HG02870 (cell line): ENCODE results near the gene TDRD10.
"Not testable (repeated sequence)": the region's sequence is repeated elsewhere in the genome, so short reads cannot be mapped to it uniquely, and the experiment has no call there.

Source experiments
- ATAC-seq: cut with Tn5 transposase; IDR thresholded peaks from one replicate; pipeline ENCODE4 v1.9.1; 2021; ENCODE audit warnings: mild to moderate bottlenecking, moderate library complexity; ENCODE audit not compliant: unreplicated experiment

TDRD10 gene

DNA sequence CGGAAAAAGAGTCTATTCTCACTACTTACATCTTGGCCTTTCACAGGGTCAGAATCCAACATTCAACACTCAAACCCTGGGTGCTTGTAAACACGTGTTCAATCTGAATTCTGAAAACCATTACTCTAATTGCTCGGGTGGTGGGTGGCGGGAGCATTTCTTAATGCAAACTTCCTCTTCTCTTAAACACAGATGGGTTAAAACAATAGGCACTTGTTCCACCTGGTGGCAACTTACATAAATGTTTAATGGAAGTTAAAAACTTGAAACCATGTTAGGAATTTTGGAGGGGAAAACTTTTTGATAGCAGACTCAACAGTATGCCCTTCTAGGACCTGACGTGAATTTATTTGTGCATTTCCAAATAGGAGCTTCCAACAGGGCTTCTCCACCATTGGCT, 23.4 kb upstream of the TDRD10 start:
- ATAC-seq, result no peak

DNA sequence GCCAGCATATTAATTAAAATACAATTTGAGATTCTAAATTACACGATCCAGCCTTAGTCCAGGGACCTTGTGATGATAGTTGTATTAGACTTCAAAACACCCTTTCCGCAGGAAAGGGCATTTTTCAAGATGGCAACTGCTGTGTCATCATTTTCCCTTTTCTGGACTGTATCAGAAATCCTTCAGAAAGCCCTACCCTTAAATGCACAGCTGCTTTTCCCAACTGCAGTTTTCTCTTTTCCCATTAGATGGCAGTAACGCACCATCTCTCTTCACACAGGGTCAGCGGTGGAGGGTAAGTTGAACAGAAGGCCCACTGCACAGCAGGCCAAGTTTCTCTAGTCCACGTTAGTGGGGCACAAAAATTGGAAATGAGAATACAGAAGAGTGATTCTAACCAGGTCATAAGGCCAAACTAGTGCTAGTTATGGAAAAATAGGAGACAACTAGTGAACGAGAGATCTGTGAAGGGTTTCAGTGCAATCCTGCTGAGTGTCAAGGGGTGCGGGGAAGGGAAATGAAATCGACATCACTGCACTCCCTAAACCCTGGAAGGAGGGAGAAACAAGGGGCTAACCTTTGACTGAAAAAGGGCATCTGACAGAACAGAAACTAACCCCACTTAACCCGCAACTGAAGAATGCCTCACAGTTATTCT, 22.1 kb upstream of the TDRD10 start:
- no peak for ATAC-seq

DNA sequence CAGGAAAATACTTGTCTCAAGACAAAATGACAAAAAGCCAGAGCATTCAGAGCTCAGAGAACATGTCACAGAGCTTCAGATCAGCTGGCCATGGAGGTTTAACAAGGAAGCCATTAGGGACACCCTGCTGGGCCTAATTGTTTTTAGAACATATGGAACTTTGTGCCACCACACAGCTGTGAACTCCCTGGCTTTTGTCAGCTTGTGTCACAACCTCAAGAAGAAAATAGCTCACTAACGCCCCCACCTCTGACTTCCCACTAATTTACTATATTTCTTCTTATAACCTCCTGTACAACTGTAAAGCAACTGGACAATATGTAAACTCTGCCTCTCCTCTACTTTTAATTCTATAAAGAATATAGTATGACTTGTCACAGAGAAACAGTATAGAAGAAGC, 21.0 kb upstream of the TDRD10 start:
- no peak for ATAC-seq

DNA sequence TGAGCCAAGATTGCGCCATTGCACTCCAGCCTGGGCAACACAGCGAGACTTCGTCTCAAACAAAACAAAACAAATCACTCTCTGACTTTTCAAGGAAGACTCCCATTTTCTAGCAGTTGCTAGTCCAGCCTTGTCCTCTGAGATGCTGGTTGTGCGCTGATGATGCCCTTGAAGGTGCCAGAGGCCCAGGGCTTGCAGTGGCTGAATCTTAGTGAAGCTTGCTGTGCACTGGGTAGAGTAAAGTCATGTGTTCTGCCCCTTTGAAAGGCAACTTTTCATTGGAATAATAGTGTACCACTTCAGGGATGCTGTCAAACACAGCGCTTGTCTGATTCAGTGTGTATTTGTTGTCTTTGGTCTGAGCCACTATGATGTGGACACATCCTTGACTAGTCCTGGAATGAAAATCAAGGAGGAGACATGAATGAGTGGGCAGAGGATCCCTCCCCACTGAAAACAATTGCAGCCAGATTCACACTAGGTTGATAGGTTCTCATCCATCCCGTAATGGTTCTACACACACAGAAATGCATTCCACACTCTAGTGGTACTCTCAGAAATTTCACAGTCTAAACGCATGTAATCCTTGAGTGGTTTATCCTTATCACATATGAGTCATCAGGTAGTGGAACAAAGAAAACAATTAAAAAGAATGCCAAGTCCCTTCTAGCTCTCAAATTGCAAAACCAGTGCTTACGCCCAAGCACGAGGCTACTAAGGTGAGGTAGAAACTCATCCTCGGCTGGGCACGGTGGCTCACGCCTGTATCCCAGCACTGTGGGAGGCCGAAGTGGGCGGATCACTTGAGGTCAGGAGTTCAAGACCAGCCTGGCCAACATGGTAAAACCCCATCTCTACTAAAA, 17.8 kb upstream of the TDRD10 start:
- ATAC-seq, result no peak

DNA sequence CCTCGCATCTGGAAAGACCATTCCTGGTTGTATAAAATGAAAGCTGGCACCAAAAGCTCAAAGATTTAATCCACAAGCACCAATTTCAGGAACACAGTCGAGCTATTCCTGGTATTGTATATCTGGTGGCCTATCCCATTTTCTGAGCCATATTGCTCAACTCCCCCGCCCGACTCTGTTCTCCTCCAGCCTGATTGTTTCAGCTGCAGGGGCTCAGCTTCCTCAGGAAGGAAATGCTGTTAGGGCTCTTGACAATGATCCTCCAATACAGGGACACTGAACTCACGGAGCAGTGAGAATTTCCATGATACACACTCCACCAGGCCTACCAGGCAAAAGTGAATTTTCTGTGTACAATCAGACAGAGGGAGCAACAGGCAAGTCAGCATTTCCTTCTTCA, 16.9 kb upstream of the TDRD10 start:
- no peak for ATAC-seq

DNA sequence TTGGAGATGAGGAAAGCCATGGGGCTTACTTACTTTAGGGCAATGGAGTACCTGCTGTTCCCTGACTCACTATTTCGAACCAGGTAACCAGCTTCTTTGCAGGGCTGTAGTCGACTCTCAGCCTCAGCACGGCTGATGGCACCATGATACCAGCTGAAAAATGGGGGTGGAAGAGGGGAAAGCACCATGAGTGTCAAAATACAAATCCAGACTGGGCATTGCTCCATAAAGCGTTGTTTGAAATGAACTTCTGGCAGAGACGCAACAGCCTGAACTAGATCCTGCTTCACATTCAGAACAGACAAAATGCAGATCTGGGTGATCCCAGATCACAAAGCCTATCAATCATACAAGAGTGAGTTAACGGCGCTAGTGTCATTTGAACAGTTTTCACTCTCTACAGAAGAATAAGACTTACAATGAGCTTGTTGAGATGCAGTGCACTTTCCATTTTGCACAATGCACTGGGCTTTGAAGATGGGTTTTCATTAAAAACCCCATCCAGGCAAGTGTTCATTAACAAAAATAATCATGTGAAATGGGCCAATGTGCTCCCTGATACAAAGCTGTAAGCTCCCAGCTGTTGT, 16.0 kb upstream of the TDRD10 start:
- no peak for ATAC-seq

DNA sequence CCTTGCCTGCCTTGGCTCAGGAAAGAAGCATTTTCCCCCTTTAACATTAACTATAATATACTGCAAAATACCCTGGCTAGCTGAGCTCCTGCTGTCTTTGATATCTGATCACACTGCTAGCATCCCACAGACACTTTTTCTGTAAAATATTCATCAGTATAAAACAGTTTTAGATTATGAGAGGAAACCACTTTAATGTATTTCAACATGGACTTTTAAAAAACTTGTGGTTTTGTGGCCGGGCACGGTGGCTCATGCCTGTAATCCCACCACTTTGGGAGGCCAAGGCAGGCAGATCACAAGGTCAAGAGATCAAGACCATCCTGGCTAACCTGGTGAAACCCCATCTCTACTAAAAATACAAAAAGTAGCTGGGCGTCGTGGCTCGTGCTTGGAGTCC, 15.3 kb upstream of the TDRD10 start:
- ATAC-seq, result not testable (repeated sequence)

DNA sequence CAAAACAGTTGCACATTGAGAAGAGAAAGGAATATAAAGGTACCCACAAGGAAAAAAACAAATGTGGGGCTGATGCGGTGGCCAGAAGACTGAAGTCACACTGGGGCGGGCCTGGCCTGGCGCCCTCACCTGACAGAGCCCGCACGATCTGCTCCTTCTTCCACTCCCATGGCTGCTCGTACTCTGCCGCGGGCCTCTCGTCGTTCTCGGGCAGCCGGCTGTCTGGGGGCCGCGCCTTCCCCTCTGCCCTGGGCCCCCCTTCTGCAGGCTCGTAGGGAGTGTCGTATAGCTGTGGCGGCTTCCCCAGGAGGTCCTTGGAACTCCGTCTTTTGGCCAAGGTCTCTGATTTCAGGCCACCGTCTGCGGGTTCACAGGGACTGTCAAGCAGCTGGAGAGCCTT, 13.1 kb upstream of the TDRD10 start:
- no peak for ATAC-seq

DNA sequence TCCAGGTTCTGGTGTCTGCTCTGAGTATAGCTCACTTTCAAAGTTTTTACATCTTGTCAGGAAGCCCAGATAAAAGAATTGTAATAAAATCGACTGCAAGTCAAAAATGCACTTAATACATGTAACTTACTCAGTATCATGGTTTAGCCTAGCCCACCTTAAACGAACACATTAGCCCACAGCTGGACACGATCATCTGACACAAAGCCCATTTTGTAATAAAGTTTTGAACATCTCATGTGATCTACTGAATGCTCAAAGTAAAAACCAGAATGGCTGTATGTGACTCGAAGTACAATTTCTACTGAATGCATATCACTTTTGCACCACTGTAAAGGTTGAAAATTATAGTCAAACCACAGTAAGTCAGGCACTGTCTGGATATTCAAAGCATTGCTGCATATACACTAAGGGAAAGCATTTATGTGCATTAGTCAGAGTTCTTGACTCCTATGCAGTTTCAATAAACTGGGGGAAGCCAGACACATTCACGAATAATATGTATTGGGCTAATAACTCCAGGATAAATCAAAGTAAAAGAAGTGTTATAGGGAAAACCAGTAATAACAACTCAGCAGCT, 12.2 kb upstream of the TDRD10 start:
- no peak for ATAC-seq

DNA sequence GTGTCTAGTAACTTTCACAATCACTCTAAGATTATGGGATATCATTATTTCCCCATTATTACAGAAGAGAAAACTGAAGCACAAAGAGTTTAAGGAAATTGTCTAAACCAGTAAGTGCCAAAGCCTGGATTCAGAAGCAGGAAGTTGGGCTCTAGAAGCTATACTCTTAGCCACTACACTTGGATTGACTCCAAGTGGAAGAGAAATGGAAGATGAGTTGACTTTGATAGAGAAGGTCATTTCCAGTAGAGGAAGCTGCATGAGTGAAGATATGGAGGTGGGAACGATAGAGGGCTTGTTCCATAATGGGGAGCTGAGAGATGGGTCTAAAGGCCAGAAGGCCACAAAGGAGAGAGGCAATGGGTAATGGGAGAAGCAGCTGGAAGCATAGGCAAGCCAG, 11.7 kb upstream of the TDRD10 start:
- ATAC-seq, result no peak

DNA sequence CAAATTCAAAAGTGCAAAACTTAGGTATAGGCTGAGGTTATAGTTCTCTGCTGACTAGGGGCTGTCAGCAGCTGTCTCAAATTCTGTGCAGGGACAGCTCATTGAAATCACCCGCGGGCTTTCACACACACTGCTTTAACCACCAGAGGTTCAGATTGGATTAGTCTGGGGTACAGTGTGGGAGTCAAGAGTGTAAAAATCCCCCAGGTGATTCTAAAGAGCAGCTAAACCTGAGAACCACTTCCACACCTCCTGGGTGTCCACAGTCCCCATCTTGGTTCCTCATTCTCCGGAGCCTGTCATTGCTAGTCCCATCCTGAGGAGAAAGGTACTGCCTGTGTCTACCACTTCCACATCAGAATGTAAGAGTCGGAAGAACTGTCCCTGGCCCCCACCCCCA, 9.9 kb upstream of the TDRD10 start:
- ATAC-seq, result peak; percentile 61

DNA sequence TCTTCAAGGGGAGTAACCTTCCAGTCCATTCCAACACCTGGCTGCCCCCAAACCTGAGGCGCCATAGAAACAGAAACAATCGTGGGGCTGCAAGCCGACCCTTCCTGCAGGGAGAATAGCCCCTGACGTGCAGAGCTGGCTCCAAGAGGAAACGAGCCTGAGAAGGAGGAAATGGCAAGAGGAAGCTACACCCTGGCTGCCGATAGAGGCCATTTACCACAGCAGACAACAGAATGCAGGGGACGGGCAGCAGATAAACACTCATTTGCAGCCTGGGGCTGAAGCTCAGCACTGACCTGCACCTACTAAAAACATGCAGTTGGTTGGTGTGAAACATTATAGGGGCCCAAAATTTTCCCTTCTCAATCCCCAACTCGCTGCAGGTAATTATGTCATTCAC, 8.7 kb upstream of the TDRD10 start:
- ATAC-seq, result no peak

DNA sequence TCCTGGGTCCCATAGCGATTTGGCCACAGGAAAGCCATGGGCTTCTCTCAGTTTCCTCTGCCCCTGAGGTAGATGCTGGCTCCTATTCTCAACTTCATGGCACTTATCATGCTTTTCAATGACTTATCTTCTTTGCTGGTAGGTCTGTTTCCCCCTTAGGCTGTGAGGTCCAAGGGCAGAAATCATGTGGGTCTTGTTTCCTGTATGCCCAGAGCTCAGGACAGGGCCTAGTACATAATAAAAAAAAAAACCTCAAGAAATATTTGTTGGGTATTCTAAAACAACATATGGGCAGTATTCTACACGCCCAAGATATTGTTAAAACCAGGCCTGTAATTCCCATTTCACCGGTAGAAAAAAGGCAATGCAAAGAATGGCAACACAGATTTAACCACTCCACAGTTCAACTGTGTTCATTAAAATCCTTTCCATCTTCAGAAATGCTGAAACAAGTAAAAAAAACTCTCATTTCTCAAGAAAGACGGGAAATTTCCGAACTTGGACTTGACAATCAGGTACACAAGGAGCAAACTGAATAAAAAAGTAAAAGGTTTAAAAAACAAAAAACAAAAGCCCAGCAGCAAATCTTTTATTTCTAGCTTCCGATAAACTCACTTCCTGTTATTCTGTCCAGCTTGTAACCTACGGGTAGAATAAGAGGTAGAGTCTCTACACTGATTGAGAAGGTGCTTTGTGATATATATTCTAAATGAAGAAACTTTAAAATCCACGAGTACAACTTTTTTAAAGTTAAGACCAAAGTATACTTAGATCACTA, 6.3 kb upstream of the TDRD10 start:
- ATAC-seq, result no peak

DNA sequence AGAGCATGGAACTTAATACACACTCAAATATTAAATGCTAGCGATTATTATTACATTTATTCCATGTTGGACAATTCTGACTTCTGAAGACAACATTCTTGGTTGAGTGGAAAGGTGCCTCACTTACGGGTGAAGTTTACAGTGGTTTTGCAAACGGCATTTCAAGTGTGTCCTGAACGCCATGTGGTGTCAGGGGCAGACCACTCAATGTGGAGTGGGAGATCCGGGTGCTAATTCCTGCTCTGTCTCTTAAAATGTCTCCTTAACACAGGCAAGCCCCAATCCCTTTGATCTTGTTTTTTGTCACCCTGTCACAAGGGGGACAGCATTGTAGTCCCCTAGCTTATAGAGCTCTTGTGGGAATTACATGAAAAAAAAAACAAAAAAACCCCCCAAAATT, 5.6 kb upstream of the TDRD10 start:
- ATAC-seq, result no peak

DNA sequence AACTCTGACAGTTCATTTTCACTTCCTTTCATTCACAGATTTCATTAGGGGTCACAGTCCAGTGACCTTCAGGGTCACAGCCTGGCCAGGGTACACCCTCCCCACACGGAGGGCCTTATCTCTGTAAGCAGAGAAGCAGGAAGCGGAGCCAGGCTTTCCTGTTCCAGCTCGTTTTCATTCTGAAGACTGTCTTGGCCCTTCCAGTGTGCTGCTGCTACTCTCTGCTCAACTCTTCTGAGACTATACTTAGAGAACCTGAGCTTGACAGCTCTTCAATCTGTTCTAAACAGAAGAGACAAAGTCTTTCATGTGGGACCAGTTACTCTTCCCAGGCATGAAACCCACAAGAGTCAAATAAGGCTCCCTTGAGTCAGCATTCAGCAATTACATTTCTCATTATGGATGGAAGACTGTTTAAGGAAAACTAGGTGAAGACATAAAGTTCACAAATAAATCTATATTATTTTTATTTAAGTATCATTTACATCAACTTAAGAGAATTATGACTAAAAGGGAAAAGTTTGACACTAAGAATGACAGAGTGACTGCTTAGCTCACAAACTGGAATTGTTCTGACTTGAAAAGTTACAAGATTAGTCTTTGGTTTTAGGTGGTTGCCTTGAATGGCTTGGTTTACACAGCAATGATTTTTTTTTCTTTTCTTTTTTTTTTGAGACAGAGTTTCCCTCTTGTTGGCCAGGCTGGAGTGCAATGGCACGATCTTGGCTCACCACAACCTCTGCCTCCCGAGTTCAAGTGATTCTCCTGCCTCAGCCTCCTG, 4.8 kb upstream of the TDRD10 start:
- no peak for ATAC-seq

DNA sequence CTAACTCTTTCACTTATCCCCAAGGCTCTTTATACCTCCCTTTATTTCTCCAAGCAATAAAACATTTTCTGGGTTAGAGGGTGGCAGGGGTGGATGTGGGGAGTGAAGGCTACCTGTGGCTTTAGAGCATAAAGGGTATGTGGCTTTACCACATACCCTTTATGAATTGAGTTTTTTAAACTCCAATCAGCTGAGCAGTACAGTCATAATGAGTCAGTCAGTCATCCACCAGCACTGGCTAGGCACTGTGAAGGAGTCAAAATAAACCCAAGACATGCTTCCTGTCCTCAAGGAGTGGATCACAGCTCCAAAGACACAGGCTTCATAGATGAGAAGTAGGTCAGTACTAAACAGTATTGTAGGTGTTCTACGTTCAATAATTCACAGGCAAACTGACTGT, 2.6 kb upstream of the TDRD10 start:
- ATAC-seq, result no peak

DNA sequence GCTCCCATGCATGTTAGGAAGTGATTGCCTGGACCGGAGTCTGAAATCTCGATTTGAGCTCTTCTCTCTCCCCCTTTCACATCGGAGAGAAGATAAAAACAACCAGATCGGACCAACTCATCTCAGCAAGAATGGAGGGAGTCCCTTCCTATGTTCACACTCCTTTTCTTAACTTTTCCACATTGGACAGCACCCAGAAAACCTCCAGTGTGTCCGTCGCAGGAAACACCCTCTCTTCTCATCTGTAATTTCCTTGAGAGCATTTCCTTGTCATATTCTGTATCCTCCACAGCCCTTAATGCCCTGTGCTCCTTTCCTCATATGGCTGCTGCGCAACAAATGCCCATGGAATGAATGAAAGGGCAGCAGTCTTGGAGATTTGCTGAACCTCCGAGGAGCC, 1.5 kb upstream of the TDRD10 start:
- no peak for ATAC-seq

DNA sequence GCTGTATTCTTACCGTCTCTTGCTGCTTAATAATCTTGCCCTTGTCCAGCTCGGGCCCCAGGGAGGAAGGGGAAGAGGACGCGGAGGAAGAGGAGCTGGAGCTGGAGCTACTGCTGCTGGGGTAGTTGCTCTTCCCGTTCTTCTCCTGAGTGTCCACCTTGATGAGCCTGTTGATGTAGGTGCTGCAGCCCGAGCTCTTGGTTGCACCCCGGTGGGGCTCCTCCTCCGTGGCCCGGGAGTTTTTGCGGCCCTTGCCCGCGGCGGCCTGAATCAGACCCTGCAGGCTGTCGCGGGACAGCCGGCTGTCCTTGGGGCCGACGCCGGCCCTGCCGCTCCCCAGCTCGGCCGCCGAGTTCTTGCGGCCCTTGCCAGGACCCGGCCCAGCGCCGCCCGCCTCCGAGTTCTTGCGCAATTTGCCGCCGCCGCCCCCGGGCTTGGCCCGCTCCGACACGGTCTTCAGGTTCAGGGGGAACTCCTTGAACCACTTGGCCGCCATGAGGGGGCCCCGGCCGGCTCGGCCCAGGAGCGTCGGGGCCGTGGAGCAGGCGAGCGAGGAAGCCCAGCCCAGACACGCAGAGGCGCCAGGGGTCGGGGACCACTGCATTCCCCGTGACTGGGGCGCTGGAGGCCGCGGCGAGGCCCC, 475 bp upstream of the TDRD10 start:
- ATAC-seq, result no peak

DNA sequence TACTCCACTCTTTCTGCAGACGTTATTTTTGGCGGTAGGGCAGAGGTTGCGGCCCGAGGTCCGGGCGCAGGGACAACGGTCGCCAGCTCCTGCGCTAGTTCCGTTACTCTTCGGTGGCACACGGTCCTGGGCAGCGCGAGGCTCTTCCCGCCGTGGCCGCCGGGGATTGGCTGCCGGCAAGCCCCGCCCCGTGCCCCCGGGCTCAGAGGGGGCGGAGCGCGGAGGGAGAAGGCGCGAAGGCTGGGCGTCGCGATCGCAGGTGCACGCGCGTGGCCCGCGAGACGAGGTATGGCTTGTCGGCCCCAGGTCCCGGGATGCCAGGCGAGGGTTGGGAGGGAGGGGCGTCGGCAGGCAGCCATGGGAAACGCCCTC, 711 bp downstream of the TDRD10 start:
- no peak for ATAC-seq

DNA sequence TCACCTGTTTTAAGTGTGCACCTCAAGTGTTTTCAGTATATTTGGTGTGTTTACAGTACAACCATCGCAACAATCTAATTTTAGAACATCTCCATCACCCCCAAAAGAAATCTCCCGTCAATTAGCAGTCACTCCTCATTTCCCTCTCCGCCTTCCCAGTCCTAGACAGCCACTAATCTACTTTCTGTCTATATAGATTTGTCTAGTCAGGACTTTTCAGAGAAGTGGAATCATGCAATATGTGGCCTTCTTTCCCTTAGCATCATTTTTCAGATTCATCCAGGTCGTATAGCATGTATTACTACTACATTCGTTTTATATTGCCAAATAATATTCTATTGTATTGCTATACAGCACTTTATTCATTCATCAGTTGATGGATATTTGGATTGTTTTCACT, 1.9 kb downstream of the TDRD10 start:
- ATAC-seq, result no peak
